NCI-H2227 (cell line): Measurements from ENCODE around the gene HMX1.

Experiments used
- DNase-seq: peaks from one replicate; lab custom pipeline; 2025; ENCODE audit not compliant: unreplicated experiment; lab: John Stamatoyannopoulos, UW

Gene HMX1

DNA sequence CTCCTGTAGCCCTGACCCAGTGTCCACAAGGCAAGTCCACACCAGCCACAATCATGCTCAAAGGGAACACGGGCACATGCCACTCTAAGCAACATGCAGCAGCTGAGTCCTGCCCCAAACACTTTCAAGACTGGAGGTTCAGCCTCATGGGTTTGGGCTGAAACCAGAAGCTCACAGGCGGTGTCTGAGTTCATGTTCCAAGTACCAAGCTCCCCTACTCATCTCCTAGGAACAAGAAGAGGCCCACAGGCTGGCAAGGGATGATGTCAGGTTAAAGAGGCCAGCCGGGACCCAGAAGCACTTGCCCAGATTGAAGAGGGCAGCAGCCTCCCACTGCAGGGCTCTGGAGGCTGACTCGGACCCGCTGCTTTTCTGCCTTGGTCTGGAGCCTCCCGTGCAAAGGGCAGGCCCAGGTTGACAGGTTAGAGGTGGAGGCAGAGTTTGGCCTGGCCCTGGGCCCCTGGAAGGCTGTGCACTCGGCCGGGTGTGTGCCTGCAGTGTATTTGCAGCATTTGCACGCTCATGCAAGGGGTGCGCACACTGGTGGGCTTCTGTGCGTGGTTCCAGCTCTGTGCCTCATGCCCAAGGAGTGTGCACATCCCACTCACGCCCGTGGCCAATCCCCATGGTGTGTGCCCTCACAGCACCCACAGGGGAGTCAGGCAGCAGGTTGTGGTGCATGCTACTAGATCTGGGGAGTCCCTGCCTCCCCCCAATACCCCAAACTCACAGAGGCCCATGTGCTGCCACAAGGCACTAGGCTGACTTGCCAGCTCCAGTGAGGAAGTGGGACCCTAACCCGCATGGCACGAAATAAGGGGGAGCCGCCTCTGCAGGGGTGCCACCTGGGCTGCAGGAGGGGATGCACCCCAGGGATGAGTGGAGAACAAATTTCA lies 2.4 kb downstream of the HMX1 start:
- DNase-seq = no peak

DNA sequence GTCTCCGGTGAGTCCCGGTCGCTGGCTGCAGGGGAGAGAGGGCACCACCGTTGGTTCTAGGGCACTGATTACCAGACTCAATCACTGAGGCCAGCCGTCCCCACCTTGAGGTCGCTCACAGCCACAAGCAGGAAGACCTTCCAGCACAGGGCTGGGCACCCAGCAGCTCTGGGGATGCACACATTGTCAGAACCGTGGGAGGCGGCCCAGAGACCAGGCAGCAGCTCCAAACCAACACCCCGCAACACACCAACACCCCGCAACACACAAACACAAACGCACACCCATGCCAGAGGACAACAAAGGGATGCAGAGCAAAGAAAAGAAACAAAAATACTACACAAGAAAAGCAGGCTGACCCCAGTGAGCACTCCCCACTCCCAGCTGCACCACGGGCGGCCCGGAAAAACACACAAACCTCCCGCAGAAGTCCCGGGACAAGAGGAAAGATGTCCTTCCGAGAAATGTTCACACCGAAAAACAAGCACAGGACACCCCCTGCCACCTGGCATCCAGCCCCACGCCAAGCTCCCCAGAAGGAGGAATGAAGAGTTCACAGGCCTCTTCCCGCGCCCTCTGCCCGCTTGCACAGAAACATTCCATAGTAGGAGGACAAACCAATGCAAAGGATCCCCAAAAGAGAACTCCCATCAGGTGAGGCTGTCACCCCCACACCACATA lies 3.2 kb downstream of the HMX1 start:
- no peak for DNase-seq

DNA sequence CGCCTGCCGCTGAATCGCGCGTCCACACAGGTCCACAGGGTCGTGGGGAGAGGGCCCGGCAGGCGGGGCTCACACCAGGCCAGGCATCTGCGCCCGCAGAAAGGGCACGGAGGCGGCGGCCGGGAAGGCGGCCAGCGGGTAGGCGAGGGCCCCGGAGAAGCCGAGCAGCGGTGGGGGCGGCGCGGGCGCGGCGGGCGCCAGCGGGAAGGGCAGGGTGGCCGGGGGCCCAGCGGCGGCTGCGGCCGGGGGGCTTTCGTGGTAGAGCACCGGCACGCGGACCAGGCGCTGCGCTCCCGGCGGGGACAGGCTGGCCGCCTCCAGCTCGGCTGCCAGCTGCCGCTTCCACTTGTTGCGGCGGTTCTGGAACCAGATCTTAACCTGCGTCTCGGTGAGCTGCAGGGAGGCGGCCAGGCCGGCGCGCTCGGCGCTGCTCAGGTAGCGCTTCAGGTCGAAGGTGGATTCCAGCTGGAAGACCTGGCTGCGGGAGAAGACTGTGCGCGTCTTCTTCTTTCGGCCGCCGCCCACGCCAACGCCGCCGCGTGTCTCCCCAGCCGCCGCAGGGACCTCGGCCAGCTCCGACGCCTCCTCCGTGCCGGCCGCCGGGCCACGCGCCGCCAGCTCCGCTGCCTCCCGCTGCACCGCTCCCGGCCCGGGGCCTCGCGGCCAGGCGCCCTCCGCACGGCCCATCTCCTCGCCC lies 3.9 kb downstream of the HMX1 start:
- no peak for DNase-seq

DNA sequence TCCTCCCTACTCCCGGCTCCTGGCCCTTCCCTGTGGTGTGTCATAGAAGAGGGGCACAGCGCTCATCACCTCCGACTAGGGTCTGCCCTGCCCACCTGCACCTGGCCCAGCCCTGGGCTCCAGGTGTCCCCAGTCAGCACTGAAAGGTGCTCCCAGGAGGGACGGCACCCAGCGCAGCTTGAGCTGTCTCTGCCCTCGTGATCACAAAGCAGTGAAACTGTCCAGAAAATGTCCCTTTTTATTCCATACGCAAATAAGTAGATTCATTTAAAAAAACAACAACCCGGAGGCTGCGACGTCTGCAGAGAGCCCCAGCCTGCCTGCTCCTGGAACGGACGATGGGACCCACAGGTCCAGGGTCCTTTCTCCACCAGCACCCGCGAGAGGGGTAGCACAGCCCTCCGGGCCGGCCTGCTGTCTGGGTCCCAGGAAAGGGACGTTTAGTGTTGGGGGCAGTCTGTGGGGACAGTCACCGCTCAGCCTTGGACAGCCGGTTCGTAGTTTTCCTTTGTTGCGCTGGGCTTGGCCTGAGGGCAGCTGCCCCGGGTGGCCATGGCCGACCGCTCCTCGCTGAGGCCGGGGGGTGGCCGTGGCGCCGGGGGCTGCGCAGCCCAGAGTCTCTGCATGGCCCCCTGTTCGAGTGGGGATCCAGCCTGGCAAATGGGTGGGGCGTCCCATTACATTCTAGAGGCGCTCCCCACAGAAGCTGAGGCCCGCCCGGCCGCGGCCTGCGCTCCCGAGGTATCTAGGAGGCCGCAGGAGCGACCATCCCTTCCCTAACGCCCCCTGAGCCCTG lies 4.6 kb downstream of the HMX1 start:
- DNase-seq = no peak

DNA sequence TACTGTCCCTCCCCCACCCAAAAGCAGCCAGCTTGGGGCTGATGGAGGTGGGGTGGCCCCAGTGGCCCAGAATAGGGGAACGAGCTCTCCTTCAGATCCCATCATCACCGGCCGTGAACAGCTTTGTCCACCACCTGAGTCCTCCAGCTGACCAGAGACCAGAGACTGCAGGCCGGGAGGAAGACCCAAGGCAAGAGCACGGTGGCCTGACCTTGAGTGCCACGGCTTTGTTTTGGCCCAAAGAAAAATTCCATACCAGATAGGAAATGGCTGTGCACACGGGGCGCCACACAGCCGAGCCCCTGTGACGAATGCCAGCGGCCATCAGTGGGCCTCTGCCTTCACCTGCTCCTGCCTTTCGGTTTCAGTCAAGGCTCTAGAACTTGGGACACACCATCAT lies 5.2 kb downstream of the HMX1 start:
- no peak for DNase-seq

DNA sequence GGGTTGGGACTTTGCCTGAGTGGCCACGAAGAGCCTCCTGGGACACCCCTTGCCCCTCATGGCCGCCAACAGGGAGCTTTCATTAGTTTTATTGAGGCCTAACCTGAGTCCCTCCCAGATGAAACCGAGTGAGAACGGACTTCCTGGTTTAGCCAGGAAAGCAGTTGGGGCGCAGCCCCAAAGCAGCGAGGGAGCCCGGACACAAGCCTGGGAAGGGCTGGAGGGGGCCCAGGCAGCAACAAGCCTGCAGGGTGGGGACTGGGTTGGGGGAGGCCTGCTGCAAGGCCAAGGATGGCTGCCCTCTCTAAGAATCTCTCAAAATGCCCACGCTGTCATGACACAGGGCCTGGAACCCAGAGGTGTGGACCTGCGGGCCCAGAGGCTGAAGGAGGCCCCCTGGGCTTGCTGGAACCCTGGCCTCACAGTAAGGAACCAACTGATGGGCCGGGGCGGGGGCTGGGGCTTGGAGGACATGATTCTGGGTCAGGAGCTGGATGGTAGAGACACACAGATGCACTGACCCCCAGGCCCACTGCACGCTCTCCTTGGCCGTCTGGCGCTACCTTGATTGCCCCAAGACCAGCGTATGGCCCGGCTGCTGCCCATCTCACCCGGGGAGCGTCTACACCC lies 5.8 kb downstream of the HMX1 start:
- no peak for DNase-seq

DNA sequence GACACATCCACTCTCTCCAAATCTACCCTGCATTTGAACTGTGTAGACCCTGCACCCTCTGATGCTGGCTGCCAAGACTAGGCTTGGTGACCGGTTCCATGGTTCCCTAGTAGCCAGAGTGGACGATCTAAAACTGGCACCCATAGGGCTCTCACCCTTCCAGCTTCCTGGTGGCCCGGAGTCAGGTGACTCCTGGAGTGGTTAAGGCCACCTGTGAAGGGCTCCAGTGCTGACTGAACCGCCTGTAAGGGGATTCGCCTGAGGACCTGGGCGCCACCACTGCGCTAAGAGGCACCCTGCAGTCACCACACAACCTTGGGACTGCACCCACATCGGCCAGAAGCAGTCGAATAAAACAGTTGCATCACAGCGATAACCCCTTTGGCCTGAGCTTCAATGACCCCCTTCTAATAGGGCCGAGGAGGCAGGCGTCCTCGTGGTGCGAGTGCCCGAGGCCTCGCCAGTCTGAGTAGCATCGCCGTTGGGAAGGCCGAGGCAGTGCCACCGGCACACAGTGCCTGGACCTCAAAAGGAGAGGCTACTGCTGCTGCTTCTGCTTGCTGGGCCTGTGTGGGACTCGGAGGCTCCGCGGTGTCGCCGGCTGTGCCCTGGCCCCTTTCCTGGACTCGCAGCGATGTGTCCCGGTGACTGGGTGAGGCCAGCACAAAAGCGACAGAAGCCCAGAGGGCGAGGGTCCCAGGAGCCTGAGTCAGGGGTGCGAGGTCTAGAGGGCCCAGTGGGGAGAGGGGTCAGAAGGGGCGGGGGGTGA lies 6.5 kb downstream of the HMX1 start:
- DNase-seq = no peak

DNA sequence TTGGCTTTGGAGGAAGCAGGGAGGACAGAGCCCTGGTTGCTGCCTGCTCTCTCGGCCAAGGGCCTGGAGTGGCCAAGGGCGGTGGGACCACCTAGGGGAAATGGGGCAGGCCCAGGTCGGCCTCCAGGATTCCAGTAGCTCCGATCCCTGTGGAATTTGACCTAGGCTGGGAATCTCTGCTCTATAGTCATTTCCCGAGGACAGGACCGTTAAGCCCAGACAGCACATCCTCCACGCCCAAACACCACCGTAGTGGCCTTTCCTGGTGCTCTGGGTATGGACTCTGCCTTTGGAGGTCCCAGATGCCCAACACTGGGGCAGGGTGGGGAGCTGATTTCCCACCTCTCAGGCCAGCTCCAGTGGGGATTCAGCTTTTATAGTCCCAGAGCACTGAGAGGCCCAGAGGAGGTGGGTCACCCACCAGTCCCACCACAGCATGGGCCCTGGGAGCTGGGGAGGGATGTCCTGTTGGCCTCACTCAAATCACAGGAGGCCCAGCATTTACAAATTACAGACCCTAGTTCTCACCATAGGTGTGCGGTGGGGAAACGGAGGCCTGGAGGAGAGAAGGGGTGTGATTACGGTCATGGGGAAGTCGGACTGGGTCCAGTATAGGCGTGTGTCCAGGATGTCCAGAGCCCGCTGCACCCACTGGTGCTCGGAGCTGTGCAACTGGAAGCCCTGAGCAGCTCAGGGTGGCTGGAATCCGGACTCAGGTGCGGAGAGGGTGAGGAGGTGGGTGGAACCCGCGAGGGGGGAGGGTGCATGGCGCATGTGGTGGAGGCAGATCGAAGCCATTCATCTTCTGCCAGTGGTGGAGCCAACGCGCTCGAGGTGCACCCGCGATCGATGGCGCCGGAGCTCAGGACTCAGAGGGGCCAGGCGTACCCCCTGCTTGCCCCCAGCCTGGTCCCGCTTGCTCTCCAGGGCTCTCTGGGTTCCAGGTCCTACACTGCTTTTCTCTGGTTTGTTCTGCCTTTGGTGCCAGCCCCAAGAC lies 7.7 kb downstream of the HMX1 start:
- no peak for DNase-seq

DNA sequence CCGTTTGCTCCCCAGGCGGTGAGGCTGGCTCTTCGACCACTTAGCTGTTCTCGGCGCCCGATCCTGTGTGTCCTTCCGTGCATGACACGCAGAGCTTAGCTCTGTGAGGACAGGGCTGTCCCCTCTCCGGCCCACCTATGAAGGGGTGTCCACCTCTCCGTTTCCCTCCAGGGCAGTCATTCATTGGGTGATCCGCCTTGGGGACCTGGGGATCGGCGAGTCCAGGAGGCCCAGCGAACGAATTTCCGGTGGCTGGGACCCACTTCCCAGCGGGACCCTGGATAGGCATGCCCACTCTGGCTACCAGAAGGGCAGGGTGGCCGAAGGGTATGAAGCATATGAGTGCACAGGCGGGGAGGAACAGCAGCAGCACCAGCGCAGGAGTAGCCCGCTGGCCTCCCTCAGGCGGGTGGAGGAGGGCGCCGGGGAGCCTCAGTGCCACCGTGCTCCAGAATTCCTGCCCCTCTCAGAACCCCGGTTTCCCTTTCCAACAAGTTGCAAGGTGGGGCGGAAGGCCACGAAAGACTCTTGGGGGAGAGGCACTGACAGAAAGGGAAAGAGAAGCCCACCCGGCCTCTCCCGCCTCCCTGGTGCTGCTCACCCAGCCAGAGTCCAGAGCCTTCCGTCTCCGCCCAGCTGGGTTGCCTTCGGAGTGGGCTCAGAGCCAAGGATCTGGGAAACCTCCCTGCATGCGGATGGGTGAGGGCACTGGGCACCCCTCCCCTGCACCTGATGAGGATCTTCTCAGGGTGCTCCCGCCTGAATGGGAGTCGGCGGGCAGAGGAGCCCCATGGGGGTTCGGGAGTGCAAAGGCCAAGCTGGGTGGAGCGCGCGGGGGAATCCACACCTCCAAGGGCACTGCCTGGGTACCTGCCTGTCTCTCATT lies 8.6 kb downstream of the HMX1 start:
- no peak for DNase-seq

DNA sequence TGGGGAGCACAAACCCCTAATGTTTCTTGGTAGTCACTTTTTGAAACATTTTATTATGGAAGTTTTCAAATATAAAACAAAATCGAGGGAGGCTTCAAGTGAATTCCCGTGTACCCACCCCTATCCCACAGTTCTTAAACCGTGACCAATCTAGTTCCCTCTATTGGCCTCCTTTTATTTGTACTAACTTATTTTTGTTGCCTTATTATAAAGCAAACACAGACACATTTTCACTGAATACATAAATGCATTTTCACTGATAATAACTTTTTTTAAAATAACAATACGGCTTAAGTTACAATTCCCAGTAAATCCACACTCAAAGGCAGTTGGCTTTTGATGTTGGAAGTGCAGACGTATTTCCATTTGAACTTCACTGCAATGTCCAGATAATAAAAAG lies 9.3 kb downstream of the HMX1 start:
- no peak for DNase-seq

DNA sequence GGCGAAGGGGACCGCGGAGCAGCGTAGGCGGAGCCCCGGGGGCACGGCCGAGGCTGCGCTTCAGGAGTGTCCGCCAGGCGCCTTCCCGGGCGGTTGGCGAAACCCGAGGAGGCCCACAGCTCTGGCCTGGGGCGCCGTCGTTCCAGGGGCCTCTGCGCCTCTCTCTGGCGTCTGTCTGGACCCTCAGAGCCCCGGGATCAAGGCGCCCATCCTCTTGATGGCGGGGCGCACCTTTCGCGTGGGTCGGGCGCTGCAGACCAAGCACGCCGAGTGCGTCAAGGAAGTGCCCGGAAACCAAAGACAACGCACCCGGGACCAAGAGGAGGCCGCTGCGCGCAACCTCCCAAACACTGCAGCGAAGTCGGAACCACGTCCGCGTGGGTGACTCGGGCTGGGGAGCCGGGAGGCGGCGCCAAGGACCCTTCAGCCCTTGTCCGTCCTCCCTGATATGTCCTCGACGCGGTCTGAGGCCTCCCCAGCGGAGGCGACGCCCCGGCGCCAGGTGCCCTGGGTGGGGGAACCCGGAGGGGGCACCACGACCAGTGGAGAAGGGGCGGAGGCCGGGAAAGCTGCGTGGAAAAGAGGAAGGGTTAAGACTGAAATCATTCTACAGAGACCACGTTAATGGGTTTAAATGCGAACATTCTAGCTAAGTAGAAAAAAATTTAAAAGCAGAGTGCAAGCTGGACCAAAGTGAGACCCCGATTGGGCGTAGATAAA lies 9.9 kb downstream of the HMX1 start:
- no peak for DNase-seq

DNA sequence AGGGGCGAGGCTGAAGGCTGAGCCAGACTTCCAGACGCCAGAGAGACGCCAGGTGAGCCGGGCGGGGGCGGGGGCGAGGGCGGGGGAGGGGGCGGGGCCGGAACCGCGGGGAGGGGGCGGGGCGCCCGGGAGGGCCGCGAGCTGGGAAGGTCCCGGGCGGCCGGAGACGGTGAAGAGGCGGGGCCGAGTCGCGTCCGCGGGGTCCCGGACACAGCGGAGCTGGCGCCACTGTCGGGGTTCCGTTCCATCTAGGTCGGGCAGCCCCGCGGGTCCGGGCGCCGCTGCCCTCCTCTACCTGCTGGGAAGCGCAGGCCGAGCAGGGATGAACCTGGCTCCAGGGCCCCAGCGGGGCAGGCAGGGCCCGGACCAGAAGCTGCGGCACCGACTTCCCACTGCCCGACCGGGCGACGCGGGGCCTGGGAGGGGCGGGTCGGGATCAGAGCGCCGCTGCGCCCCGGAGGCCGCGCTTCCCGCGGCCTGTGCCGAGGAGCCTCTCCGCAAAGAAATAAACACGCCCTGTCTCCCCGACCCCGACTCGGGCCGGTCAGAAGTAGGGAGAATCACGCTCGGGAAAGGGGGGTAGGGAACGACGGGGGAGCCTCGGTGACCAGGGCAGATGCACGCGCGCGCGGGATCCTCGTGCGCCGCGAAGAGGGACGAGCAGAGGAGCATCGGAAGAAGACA lies 10.6 kb downstream of the HMX1 start:
- DNase-seq = no peak

DNA sequence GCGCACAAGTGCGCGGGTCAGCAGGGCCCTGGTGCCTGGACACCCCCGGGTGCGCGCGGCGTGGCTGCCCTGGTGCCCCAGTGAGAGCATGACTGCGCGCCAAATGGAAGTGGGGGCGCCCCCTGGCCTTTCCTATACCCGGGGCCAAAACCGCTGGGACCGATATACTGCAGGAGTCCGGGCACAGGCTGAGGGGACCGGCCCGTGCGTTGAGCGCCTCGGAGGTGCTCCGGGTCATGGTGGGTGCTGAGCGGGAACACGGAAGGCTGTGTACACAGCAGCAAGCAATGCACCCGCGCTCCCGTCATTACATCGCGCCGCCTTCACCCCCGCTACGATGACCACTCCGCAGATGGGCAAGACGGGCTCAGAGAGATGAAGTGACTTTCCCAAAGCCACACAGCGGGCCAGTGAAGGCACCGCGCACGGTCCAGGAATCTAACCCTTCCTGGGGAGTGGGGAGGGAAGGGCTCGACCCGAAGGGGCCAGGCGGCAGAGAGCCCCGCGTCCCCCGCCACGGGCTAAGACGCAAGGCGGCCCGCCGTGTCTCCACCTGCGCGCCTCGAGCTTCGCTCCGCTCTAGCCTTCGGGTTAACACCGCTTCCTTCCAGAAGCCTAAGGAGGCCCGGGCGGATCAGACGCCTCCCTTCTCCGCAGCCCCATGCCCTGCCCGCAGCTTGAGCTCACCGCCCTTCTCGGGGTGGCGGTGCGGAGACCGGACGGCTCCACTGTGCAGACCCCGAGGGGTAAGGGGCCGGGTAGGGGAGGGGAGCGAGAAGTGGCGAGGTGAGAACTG lies 11.3 kb downstream of the HMX1 start:
- no peak for DNase-seq

DNA sequence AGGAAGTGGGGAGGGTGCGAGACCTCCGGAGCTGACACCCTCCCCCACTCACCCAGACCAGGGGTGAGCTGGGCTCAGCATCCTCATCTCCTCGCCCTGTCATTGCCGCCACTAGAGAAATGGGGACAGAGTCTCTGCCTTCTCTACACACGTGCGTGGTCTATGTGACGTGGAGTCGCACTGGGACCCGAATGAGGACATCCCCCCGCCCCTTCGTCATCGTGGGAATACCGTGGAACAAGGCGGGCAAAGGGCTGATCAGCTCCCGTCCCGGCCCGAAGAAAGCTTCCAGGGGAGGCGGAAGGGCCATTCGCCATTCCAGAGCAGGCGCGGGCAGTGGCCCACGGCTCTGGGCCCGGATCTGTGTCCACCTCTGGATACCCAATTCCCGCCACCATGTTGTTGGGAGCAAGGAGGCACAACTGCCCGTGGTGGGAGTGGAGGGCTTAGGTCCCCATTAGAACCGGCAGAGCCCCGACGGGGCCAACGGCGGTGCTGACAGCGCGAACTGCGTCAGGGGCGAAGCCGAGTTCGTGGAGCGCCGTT lies 12.0 kb downstream of the HMX1 start:
- DNase-seq = no peak

DNA sequence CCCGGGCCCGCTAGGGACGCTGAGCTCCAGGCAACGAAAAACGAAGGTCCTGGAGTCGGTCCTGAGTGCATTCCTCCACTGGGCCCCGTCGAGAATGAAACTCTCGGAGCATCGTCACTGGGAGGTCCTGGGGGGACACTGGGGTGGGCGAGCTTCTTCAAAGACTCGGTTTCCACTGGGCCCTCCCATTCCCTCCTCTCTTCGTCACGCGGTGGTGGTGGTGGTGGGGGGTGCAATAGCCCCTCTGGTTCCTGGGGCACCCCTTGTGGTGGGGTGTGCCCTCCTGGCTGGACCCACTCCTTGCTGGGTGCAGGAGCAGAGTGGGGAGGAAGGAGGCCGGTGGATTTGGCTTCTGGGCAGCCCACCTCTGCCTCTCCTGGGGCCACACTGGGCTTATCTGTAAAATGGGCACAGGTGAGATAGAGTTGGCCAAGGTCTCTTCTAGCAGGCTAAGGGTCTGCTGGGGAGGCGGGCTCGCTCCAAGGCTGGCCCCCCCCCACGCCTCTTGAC lies 12.9 kb downstream of the HMX1 start:
- no peak for DNase-seq
